GM19397 (cell line): Measurements from ENCODE around the gene RSU1.

Experiments
- ATAC-seq: cut with Tn5 transposase; IDR thresholded peaks from one replicate; pipeline ENCODE4 v1.9.1; 2021; ENCODE audit warnings: mild to moderate bottlenecking, moderate library complexity; ENCODE audit not compliant: unreplicated experiment

RSU1 gene

GRCh38 chr10:16685551-16685950, 131.7 kb downstream of the RSU1 start:
- no peak for ATAC-seq

- no peak for ATAC-seq
Measured at GRCh38 chr10:16681521-16681920, 135.7 kb downstream of the RSU1 start.

- no peak for ATAC-seq
Measured at GRCh38 chr10:16679511-16679910, 137.7 kb downstream of the RSU1 start.

- ATAC-seq: no peak
Measured at GRCh38 chr10:16675334-16675733, 141.9 kb downstream of the RSU1 start.

GRCh38 chr10:16674147-16674703, 143.0 kb downstream of the RSU1 start:
- no peak for ATAC-seq

GRCh38 chr10:16673443-16673842, 143.8 kb downstream of the RSU1 start:
- ATAC-seq: no peak

- ATAC-seq: no peak
Measured at GRCh38 chr10:16663444-16663843, 153.8 kb downstream of the RSU1 start.

GRCh38 chr10:16662923-16663322, 154.3 kb downstream of the RSU1 start:
- no peak for ATAC-seq

- ATAC-seq: no peak
Measured at GRCh38 chr10:16656895-16657294, 160.3 kb downstream of the RSU1 start.

GRCh38 chr10:16653224-16653623, 164.0 kb downstream of the RSU1 start:
- no peak for ATAC-seq

GRCh38 chr10:16652154-16652553, 165.1 kb downstream of the RSU1 start:
- no peak for ATAC-seq

GRCh38 chr10:16649757-16650156, 167.5 kb downstream of the RSU1 start:
- ATAC-seq: no peak

GRCh38 chr10:16648366-16648765, 168.9 kb downstream of the RSU1 start:
- ATAC-seq: no peak

GRCh38 chr10:16646181-16647059, 170.8 kb downstream of the RSU1 start:
- ATAC-seq: no peak

GRCh38 chr10:16644146-16644545, 173.1 kb downstream of the RSU1 start:
- no peak for ATAC-seq

- no peak for ATAC-seq
Measured at GRCh38 chr10:16643502-16643901, 173.7 kb downstream of the RSU1 start.

- no peak for ATAC-seq
Measured at GRCh38 chr10:16640153-16640552, 177.1 kb downstream of the RSU1 start.

GRCh38 chr10:16639471-16639870, 177.8 kb downstream of the RSU1 start:
- no peak for ATAC-seq

GRCh38 chr10:16632996-16633395, 184.2 kb downstream of the RSU1 start:
- no peak for ATAC-seq

GRCh38 chr10:16626697-16627096, 190.5 kb downstream of the RSU1 start:
- no peak for ATAC-seq

GRCh38 chr10:16612981-16613355, 204.3 kb downstream of the RSU1 start:
- no peak for ATAC-seq

GRCh38 chr10:16612115-16612980, 204.9 kb downstream of the RSU1 start:
- ATAC-seq: no peak
